Neural cell (in vitro differentiated cells): ENCODE data around the gene MAN2B1.

Experiments
- CTCF ChIP-seq: fragments of 450-650 bp; IDR thresholded peaks from 2 replicates; pipeline ENCODE4 v1.5.1; 2014; ENCODE audit warnings: antibody characterized with exemption, mild to moderate bottlenecking, moderate library complexity; ENCODE audit not compliant: poor library complexity, severe bottlenecking
- SMC3 ChIP-seq: fragments of 450-650 bp; conservative IDR thresholded peaks from 2 replicates; pipeline ENCODE4 v1.6.1; 2014; ENCODE audit warnings: antibody characterized with exemption, mild to moderate bottlenecking, moderate library complexity; ENCODE audit not compliant: poor library complexity

GRCh38 chr19:12649941-12650340, 16.6 kb downstream of the MAN2B1 start:
- TF ChIP-seq CTCF: no peak
- no peak for TF ChIP-seq SMC3
